Measurements from ENCODE around the gene CCDC117.

The CCDC117 gene

DNA sequence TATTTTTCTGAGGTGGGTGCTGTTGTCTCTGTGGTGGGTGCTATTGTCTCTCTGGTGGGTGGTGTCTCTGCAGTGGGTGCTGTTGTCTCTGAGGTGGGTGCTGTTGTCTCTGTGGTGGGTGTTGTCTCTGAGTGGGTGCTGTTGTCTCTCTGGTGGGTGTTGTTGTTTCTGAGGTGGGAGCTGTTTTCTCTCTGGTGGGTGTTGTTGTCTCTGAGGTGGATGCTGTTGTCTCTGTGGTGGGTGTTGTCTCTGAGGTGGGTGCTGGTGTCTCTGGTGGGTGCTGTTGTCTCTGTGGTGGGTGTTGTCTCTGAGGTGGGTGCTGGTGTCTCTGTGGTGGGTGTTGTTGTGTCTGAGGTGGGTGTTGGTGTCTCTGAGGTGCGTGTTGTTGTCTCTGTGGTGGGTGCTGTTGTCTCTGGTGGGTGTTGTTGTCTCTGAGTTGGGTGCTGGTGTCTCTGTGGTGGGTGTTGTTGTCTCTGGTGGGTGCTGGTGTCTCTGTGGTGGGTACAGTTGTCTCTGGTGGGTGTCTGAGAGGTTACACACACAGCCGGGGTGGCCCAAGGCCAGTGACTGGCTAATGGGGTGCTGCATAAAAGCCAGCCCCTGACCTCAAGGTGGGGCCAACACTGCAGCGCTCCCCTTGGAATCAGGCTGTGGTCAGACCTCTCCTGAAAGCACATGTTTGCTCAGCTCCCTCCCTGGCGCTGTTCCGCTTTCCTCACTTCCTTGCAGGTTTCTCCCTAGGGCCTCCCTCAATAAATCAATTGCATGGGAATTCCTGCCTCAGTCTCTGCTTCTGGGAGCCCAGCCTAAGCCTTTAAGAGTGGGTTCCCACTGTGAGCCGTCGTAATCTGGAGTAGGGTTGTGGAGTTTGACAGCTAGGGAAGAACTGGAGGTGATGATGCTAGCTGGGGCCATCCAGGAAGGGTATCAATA is 58.9 kb downstream of the CCDC117 start:
- no peak overlapping the region for H3K4me3 ChIP-seq (ENCODE audit: low read depth, low read length)
- no peak for TF ChIP-seq CTCF (IDR thresholded peaks at IDR 0.05; ENCODE audit: low read depth, low read length)
- in situ Hi-C loops (cut with HindIII; ENCODE audit: low sequenced_read_pairs), result no loop called here
- DNase-seq (ENCODE audit: low read depth, low spot score), result no peak

DNA sequence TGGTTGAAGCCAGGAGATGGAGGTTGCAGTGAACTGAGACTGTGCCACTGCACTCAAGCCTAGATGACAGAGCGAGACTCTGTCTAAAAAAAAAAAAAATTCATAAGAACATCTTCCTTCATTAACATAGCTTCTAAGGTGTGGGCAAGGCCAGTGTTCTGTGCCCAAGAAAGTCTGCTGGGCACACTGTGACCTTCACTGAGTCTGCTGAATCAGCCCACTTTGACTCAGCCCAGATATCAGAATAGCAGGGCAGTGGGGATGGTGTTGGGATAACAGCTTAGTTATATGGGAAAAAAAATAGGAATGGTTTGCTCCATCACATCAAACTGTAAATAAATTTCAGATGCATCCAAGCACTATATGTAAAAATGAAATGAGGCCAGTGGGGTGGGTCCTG is 60.2 kb downstream of the CCDC117 start:
- no peak for TF ChIP-seq CTCF (IDR thresholded peaks at IDR 0.05; ENCODE audit: low read depth, low read length)
- H3K4me3 ChIP-seq (ENCODE audit: low read depth, low read length), result no peak overlapping the region
- in situ Hi-C loops (cut with HindIII; ENCODE audit: low sequenced_read_pairs), result no loop called here
- DNase-seq (ENCODE audit: low read depth, low spot score), result no peak

DNA sequence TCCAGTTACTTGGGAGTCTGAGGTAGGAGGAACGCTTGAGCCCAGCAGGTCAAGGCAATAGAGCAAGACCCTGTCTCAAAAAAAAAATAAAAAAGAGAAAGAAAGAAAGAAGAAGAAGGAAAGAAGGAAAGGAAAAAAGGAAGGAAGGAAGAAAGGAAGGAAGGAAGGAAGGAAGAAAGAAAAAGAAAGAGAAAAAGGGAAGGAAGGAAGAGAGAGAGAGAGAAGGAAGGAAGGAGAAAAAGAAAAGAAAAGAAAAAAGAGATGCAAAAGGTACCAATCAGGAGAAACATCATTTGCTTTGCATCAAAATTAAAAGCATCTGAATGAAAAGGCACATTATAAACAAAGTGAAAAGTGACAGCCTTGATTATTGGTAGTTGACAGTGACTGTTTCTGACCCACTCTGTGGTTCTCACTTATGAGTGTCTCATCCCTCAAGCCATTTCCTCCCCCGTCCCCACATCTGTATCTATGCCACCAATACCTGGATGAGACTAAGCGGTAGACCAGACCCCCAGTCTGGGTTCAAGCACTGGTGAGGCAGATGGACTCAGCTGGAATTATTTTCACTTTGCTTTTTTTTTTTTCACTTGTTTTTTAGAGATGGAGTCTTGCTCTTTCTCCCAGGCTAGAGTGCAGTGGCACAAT is 60.9 kb downstream of the CCDC117 start:
- no peak for TF ChIP-seq CTCF (IDR thresholded peaks at IDR 0.05; ENCODE audit: low read depth, low read length)
- no peak for DNase-seq (ENCODE audit: low read depth, low spot score)
- in situ Hi-C loops (cut with HindIII; ENCODE audit: low sequenced_read_pairs), result no loop called here
- H3K4me3 ChIP-seq (ENCODE audit: low read depth, low read length), result no peak overlapping the region

- TF ChIP-seq CTCF (IDR thresholded peaks at IDR 0.05; ENCODE audit: low read depth, low read length), result no peak
- no peak for DNase-seq (ENCODE audit: low read depth, low spot score)
- in situ Hi-C loops (cut with HindIII; ENCODE audit: low sequenced_read_pairs), result no loop called here
- H3K4me3 ChIP-seq (ENCODE audit: low read depth, low read length), result no peak overlapping the region
Observed at GRCh38 chr22:28835630-28836189, 63.2 kb downstream of the CCDC117 start.

GRCh38 chr22:28837640-28838039 is 65.1 kb downstream of the CCDC117 start:
- TF ChIP-seq CTCF (IDR thresholded peaks at IDR 0.05; ENCODE audit: low read depth, low read length), result no peak
- no peak for DNase-seq (ENCODE audit: low read depth, low spot score)
- in situ Hi-C loops (cut with HindIII; ENCODE audit: low sequenced_read_pairs), result no loop called here
- no peak overlapping the region for H3K4me3 ChIP-seq (ENCODE audit: low read depth, low read length)
